SK-N-SH (cell line): ENCODE data around the gene PROX1. TPM values are rescaled to one million over a fixed set of nuclear protein-coding genes. Genes with fewer than 3 reads are reported as not detected.
A peak's percentile ranks its signal among the peaks of the same experiment; 100 is the strongest.

Experiments used
- CTCF ChIA-PET: fragments of 300-600, 350-600 bp; formaldehyde crosslinking; extraction: SDS; loops from one replicate; lab custom pipeline; 2021; lab: Yijun Ruan, JAX
- POLR2A ChIA-PET: fragments of 350-600 bp; sonication (Branson Sonifier 250); formaldehyde crosslinking; extraction: SDS; loops from one replicate; lab custom pipeline; 2020; ENCODE audit warnings: antibody characterized with exemption, inconsistent platforms; lab: Yijun Ruan, JAX
- DNase-seq: peaks from one replicate; pipeline ENCODE4 v3.0.0; 2012
- H2AFZ ChIP-seq: fragments of 200-600 bp; sonication (generic); 2 replicates; pipeline ENCODE4 v1.8.1; 2016; ENCODE audit warnings: antibody characterized with exemption, mild to moderate bottlenecking, low read depth
- H3F3A ChIP-seq: fragments of 200-600 bp; sonication (generic); replicated peaks from 2 replicates; pipeline ENCODE3; 2016; ENCODE audit warnings: antibody characterized with exemption, mild to moderate bottlenecking; ENCODE audit not compliant: insufficient read depth
- H3K27ac ChIP-seq, 2 experiments: fragments of 200-500 bp in 1 of 2; fragments of 200-600 bp in 1 of 2; sonication (Bioruptor generic) in 1 of 2; sonication (generic), shearing (Covaris generic) in 1 of 2; 2 replicates each; pipeline versions ENCODE4 v1.5.1 to v1.6.1; 2014 to 2016; ENCODE audit warnings: low read depth in 2 of 2, inconsistent platforms in 1 of 2, low read length in 1 of 2, mild to moderate bottlenecking in 1 of 2, mixed read lengths in 1 of 2
- H3K27me3 ChIP-seq: fragments of 200-600 bp; sonication (generic), shearing (Covaris generic); 2 replicates; pipeline ENCODE4 v1.6.1; 2016; ENCODE audit warnings: mixed run types; ENCODE audit not compliant: insufficient read depth
- H3K36me3 ChIP-seq, 2 experiments: fragments of 200-500 bp in 1 of 2; fragments of 200-600 bp in 1 of 2; sonication (Bioruptor generic) in 1 of 2; sonication (generic) in 1 of 2; replicated peaks in 1 of 2; 2 replicates each; pipeline versions ENCODE3 to v1.5.1; 2014 to 2016; ENCODE audit warnings: low read length in 1 of 2, mild to moderate bottlenecking in 1 of 2; ENCODE audit not compliant: insufficient read depth in 2 of 2, control insufficient read depth in 1 of 2
- H3K4me1 ChIP-seq, 2 experiments: fragments of 200-500 bp in 1 of 2; fragments of 200-600 bp in 1 of 2; sonication (Bioruptor generic) in 1 of 2; sonication (generic), shearing (Covaris generic) in 1 of 2; 2 replicates each; pipeline versions ENCODE4 v1.5.1 to v1.6.1; 2014 to 2016; ENCODE audit warnings: low read depth in 1 of 2, low read length in 1 of 2, mixed run types in 1 of 2; ENCODE audit not compliant: insufficient read depth in 2 of 2, control insufficient read depth in 1 of 2
- H3K4me2 ChIP-seq: fragments of 200-600 bp; sonication (generic), shearing (Covaris generic); 2 replicates; pipeline ENCODE4 v1.6.1; 2017; ENCODE audit warnings: mixed run types
- H3K4me3 ChIP-seq, 2 experiments: fragments of 200-500 bp in 1 of 2; fragments of 200-600 bp in 1 of 2; sonication (Bioruptor generic) in 1 of 2; sonication (generic), shearing (Covaris generic) in 1 of 2; 2 replicates each; pipeline versions ENCODE4 v1.5.1 to v1.8.1; 2014 to 2016; ENCODE audit warnings: low read depth in 2 of 2, inconsistent platforms in 1 of 2, low read length in 1 of 2, mild to moderate bottlenecking in 1 of 2, mixed read lengths in 1 of 2, moderate library complexity in 1 of 2
- H3K79me2 ChIP-seq: fragments of 200-600 bp; sonication (generic); 2 replicates; pipeline ENCODE4 v1.8.1; 2017; ENCODE audit warnings: mild to moderate bottlenecking; ENCODE audit not compliant: insufficient read depth
- H3K9ac ChIP-seq: fragments of 200-600 bp; sonication (generic); 2 replicates; pipeline ENCODE4 v1.6.1; 2017; ENCODE audit warnings: mixed run types
- H3K9me2 ChIP-seq: fragments of 200-600 bp; sonication (generic); 2 replicates; pipeline ENCODE4 v1.6.1; 2017; ENCODE audit warnings: mixed run types
- H3K9me3 ChIP-seq: fragments of 200-600 bp; sonication (generic); 2 replicates; pipeline ENCODE4 v1.6.1; 2017; ENCODE audit warnings: mixed run types, mild to moderate bottlenecking, moderate library complexity
- H4K20me1 ChIP-seq: fragments of 200-600 bp; sonication (generic); 2 replicates; pipeline ENCODE4 v1.6.1; 2017; ENCODE audit warnings: mild to moderate bottlenecking, mixed run types; ENCODE audit not compliant: insufficient read depth
- CHD2 ChIP-seq: fragments of 150-350 bp; IDR thresholded peaks from 2 replicates; pipeline ENCODE4 v1.6.1; 2018; ENCODE audit warnings: low read length; ENCODE audit not compliant: partially characterized antibody
- EZH2phosphoT487 ChIP-seq: fragments of 200-600 bp; sonication (generic); IDR thresholded peaks from 2 replicates; pipeline ENCODE4 v1.6.1; 2017; ENCODE audit warnings: low read depth, mixed run types, mild to moderate bottlenecking, antibody characterized with exemption, moderate library complexity, borderline replicate concordance
- FOSL2 ChIP-seq: IDR thresholded peaks from 2 replicates; pipeline ENCODE4 v1.4.0; 2012; ENCODE audit warnings: low read depth, mild to moderate bottlenecking, moderate library complexity, borderline replicate concordance
- GABPA ChIP-seq: IDR thresholded peaks from 2 replicates; pipeline ENCODE4 v1.4.0; 2012; ENCODE audit warnings: low read depth, mild to moderate bottlenecking
- MEF2A ChIP-seq: IDR thresholded peaks from 2 replicates; pipeline ENCODE4 v1.4.0; 2012; ENCODE audit warnings: low read depth, borderline replicate concordance
- POLR2AphosphoS5 ChIP-seq: IDR thresholded peaks from 2 replicates; pipeline ENCODE4 v1.6.1; 2012; ENCODE audit warnings: low read depth, low read length
- RAD21 ChIP-seq: IDR thresholded peaks from 2 replicates; pipeline ENCODE4 v1.6.1; 2012; ENCODE audit warnings: mild to moderate bottlenecking, low read length
- RCOR1 ChIP-seq: fragments of 150-350 bp; IDR thresholded peaks from 2 replicates; pipeline ENCODE4 v1.6.1; 2017; ENCODE audit warnings: antibody characterized with exemption, low read length
- RXRA ChIP-seq: IDR thresholded peaks from 2 replicates; pipeline ENCODE4 v1.4.0; 2012; ENCODE audit warnings: low read depth, mild to moderate bottlenecking, borderline replicate concordance
- SMC3 ChIP-seq: IDR thresholded peaks from 2 replicates; pipeline ENCODE4 v1.6.1; 2012; ENCODE audit warnings: low read depth, low read length, improper control_type of control experiment
- TCF12 ChIP-seq: IDR thresholded peaks from 2 replicates; pipeline ENCODE4 v1.4.0; 2012
- TEAD4 ChIP-seq: IDR thresholded peaks from 2 replicates; pipeline ENCODE4 v1.4.0; 2012; ENCODE audit warnings: mild to moderate bottlenecking, borderline replicate concordance; ENCODE audit not compliant: insufficient read depth
- YY1 ChIP-seq: IDR thresholded peaks from 2 replicates; pipeline ENCODE4 v1.4.0; 2012; ENCODE audit warnings: low read depth, mild to moderate bottlenecking
- WGBS: methylation state at CpG from one replicate; pipeline ENCODE4 v1.1.6; 2017; ENCODE audit warnings: low lambda C conversion rate; 5-methylcytosine and 5-hydroxymethylcytosine counted together
- polyA plus RNA-seq, 3 experiments: library from polyadenylated mRNA; depleted of rRNA; stranded (reverse); fragments of >200 nt; gene quantifications; 2 replicates each; pipeline ENCODE4 v1.2.3, GENCODE V29; 2012
- TF ChIP-seq, protein P1 (sequence below): fragments of 150-350 bp; IDR thresholded peaks from 2 replicates; pipeline ENCODE4 v1.6.1; 2017; ENCODE audit warnings: antibody characterized with exemption, low read length, low read depth, borderline replicate concordance
- TF ChIP-seq, protein P2 (sequence below): IDR thresholded peaks from 2 replicates; pipeline ENCODE4; 2012
- TF ChIP-seq, protein P3 (sequence below): IDR thresholded peaks from 2 replicates; pipeline ENCODE4 v1.4.0; 2012; ENCODE audit warnings: low read depth
- TF ChIP-seq, protein P4 (sequence below): IDR thresholded peaks from 2 replicates; pipeline ENCODE4 v1.6.1; 2012; ENCODE audit warnings: mild to moderate bottlenecking, low read depth, low read length, moderate library complexity
- TF ChIP-seq, protein P5 (sequence below): fragments of 150-350 bp; IDR thresholded peaks from 2 replicates; pipeline ENCODE4 v1.6.1; 2016; ENCODE audit warnings: mild to moderate bottlenecking, low read depth, low read length
- TF ChIP-seq, protein P6 (sequence below): fragments of 200-600 bp; sonication (generic); IDR thresholded peaks from 2 replicates; pipeline ENCODE4 v1.6.1; 2017; ENCODE audit warnings: antibody characterized with exemption, mild to moderate bottlenecking, moderate library complexity

The PROX1 gene
- polyA plus RNA-seq, 1 of the 3 experiments (the other 2 are of a cell fraction): 0.25 TPM

DNA sequence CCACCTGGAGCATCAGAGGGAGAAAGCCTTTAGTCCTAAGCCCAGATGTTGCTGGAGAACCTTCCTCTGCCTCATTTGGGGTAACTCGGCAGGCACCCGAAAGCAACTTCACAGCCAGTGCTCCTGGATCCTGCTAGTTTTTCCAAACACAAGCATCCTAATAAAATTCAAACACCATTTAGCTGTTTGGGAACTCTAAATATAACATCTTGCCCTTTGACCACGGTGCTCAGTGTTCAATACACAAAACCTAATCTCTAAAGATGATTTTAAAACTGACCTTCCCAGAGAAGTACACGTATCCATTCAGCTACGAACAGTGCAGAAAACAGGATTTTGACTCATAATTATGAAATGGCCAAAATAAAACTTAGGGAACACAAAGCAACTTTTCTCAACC, 40.3 kb downstream of the PROX1 start:
- no peaks in the 10 kb centered on the region for H3F3A ChIP-seq
- no peak overlapping the region for H2AFZ ChIP-seq
- H3K36me3 ChIP-seq: peaks cover 0 to 7% of the 10 kb centered on the region in 2 experiments
- 58% methylated on average over 5 of the region's 5 CpGs for WGBS
- ChIA-PET POLR2A (no interaction called here), CTCF (no interaction called here)
- TF ChIP-seq RCOR1 (no peak), FOSL2 (no peak), MEF2A (no peak), CHD2 (no peak), RXRA (no peak), TEAD4 (no peak), SMC3 (no peak), EZH2phosphoT487 (no peak), GABPA (no peak), TCF12 (no peak), POLR2AphosphoS5 (no peak), YY1 (no peak), RAD21 (no peak)
- TF ChIP-seq, protein P1, sequence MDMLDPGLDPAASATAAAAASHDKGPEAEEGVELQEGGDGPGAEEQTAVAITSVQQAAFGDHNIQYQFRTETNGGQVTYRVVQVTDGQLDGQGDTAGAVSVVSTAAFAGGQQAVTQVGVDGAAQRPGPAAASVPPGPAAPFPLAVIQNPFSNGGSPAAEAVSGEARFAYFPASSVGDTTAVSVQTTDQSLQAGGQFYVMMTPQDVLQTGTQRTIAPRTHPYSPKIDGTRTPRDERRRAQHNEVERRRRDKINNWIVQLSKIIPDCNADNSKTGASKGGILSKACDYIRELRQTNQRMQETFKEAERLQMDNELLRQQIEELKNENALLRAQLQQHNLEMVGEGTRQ: no peak
- TF ChIP-seq, protein P2, sequence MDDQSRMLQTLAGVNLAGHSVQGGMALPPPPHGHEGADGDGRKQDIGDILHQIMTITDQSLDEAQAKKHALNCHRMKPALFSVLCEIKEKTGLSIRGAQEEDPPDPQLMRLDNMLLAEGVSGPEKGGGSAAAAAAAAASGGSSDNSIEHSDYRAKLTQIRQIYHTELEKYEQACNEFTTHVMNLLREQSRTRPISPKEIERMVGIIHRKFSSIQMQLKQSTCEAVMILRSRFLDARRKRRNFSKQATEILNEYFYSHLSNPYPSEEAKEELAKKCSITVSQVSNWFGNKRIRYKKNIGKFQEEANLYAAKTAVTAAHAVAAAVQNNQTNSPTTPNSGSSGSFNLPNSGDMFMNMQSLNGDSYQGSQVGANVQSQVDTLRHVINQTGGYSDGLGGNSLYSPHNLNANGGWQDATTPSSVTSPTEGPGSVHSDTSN: no peak
- TF ChIP-seq, protein P3, sequence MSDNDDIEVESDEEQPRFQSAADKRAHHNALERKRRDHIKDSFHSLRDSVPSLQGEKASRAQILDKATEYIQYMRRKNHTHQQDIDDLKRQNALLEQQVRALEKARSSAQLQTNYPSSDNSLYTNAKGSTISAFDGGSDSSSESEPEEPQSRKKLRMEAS: no peak
- TF ChIP-seq, protein P4, sequence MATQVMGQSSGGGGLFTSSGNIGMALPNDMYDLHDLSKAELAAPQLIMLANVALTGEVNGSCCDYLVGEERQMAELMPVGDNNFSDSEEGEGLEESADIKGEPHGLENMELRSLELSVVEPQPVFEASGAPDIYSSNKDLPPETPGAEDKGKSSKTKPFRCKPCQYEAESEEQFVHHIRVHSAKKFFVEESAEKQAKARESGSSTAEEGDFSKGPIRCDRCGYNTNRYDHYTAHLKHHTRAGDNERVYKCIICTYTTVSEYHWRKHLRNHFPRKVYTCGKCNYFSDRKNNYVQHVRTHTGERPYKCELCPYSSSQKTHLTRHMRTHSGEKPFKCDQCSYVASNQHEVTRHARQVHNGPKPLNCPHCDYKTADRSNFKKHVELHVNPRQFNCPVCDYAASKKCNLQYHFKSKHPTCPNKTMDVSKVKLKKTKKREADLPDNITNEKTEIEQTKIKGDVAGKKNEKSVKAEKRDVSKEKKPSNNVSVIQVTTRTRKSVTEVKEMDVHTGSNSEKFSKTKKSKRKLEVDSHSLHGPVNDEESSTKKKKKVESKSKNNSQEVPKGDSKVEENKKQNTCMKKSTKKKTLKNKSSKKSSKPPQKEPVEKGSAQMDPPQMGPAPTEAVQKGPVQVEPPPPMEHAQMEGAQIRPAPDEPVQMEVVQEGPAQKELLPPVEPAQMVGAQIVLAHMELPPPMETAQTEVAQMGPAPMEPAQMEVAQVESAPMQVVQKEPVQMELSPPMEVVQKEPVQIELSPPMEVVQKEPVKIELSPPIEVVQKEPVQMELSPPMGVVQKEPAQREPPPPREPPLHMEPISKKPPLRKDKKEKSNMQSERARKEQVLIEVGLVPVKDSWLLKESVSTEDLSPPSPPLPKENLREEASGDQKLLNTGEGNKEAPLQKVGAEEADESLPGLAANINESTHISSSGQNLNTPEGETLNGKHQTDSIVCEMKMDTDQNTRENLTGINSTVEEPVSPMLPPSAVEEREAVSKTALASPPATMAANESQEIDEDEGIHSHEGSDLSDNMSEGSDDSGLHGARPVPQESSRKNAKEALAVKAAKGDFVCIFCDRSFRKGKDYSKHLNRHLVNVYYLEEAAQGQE: no peak
- TF ChIP-seq, protein P5, sequence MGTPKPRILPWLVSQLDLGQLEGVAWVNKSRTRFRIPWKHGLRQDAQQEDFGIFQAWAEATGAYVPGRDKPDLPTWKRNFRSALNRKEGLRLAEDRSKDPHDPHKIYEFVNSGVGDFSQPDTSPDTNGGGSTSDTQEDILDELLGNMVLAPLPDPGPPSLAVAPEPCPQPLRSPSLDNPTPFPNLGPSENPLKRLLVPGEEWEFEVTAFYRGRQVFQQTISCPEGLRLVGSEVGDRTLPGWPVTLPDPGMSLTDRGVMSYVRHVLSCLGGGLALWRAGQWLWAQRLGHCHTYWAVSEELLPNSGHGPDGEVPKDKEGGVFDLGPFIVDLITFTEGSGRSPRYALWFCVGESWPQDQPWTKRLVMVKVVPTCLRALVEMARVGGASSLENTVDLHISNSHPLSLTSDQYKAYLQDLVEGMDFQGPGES: no peak
- TF ChIP-seq, protein P6, sequence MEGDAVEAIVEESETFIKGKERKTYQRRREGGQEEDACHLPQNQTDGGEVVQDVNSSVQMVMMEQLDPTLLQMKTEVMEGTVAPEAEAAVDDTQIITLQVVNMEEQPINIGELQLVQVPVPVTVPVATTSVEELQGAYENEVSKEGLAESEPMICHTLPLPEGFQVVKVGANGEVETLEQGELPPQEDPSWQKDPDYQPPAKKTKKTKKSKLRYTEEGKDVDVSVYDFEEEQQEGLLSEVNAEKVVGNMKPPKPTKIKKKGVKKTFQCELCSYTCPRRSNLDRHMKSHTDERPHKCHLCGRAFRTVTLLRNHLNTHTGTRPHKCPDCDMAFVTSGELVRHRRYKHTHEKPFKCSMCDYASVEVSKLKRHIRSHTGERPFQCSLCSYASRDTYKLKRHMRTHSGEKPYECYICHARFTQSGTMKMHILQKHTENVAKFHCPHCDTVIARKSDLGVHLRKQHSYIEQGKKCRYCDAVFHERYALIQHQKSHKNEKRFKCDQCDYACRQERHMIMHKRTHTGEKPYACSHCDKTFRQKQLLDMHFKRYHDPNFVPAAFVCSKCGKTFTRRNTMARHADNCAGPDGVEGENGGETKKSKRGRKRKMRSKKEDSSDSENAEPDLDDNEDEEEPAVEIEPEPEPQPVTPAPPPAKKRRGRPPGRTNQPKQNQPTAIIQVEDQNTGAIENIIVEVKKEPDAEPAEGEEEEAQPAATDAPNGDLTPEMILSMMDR: no peak
- H3K4me2 ChIP-seq: no peak overlapping the region
- H3K9me2 ChIP-seq: no peaks in the 10 kb centered on the region
- peaks cover 0 to 29% of the 10 kb centered on the region in 2 experiments; a peak in 2 of 4 replicates for H3K4me1 ChIP-seq
- H3K9ac ChIP-seq: no peak overlapping the region
- no peaks in the 10 kb centered on the region for H4K20me1 ChIP-seq
- no peak overlapping the region for H3K4me3 ChIP-seq
- no peaks in the 10 kb centered on the region for H3K79me2 ChIP-seq
- no peak for DNase-seq
- H3K27ac ChIP-seq: peak overlapping the region in 1 of 2 experiments; percentile 72; a peak in 2 of 4 replicates
- H3K27me3 ChIP-seq: no peaks in the 10 kb centered on the region
- H3K9me3 ChIP-seq: no peaks in the 10 kb centered on the region
